AG04450 (cell line): ENCODE data around the gene TAS2R40. TPM values are rescaled to one million over a fixed set of nuclear protein-coding genes. Genes with fewer than 3 reads are reported as not detected.

Experiments used
- CTCF ChIA-PET: fragments of 300-600, 350-600 bp; formaldehyde crosslinking; extraction: SDS; loops from one replicate; lab custom pipeline; 2022; ENCODE audit warnings: antibody characterized with exemption, inconsistent platforms; lab: Charles Lee
- POLR2A ChIA-PET: fragments of 350-600 bp; formaldehyde crosslinking; extraction: SDS; loops from one replicate; lab custom pipeline; 2021; ENCODE audit warnings: antibody characterized with exemption, inconsistent platforms; lab: Yijun Ruan, JAX
- DNase-seq: peaks from one replicate; pipeline ENCODE4 v3.0.0-alpha.2; 2011; ENCODE audit warnings: low read depth, low spot score
- H3K27ac ChIP-seq: one replicate; pipeline ENCODE4 v1.5.1; 2012; ENCODE audit warnings: low read depth, low read length, control low read depth
- H3K27me3 ChIP-seq: one replicate; pipeline ENCODE4 v1.6.0; 2012; ENCODE audit warnings: low read length; ENCODE audit not compliant: control insufficient read depth, insufficient read depth
- H3K4me3 ChIP-seq: 2 replicates; pipeline ENCODE4 v1.5.1; 2011; ENCODE audit warnings: mild to moderate bottlenecking, low read depth, low read length, control low read depth
- H3K9me3 ChIP-seq: 2 replicates; pipeline ENCODE4 v1.5.1; 2012; ENCODE audit warnings: low read length; ENCODE audit not compliant: control insufficient read depth, insufficient read depth
- polyA plus RNA-seq: library from polyadenylated mRNA; depleted of rRNA; stranded (reverse); fragments of >200 nt; gene quantifications from 2 replicates; pipeline ENCODE4 v1.2.3, GENCODE V29; 2011
- TF ChIP-seq, protein P1 (sequence below): IDR thresholded peaks from 2 replicates; pipeline ENCODE4 v1.5.1; 2011; ENCODE audit warnings: low read depth, low read length, control low read depth, inconsistent platforms

The TAS2R40 gene
- polyA plus RNA-seq, 1 experiment: not detected

DNA sequence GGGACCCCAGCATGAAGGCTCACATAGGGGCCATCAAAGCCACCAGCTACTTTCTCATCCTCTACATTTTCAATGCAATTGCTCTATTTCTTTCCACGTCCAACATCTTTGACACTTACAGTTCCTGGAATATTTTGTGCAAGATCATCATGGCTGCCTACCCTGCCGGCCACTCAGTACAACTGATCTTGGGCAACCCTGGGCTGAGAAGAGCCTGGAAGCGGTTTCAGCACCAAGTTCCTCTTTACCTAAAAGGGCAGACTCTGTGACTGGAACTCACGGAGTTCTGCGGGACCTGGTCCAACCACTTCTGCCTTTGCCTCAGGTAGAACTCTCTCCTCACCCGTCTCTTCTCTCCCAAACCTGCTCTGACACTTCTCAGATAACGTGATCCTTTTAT lies 945 bp downstream of the TAS2R40 start:
- DNase-seq: no peak
- CTCF ChIA-PET: interaction anchor here (1.9 to 4.8 kb wide), 3 partner anchors 8 to 18 kb away, joined by 11 to 32 read pairs (median 21); no protein-coding TSS in a partner anchor
- TF ChIP-seq, protein P1, sequence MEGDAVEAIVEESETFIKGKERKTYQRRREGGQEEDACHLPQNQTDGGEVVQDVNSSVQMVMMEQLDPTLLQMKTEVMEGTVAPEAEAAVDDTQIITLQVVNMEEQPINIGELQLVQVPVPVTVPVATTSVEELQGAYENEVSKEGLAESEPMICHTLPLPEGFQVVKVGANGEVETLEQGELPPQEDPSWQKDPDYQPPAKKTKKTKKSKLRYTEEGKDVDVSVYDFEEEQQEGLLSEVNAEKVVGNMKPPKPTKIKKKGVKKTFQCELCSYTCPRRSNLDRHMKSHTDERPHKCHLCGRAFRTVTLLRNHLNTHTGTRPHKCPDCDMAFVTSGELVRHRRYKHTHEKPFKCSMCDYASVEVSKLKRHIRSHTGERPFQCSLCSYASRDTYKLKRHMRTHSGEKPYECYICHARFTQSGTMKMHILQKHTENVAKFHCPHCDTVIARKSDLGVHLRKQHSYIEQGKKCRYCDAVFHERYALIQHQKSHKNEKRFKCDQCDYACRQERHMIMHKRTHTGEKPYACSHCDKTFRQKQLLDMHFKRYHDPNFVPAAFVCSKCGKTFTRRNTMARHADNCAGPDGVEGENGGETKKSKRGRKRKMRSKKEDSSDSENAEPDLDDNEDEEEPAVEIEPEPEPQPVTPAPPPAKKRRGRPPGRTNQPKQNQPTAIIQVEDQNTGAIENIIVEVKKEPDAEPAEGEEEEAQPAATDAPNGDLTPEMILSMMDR: no peak
- Histone ChIP-seq H3K4me3 (no peak overlapping the region), H3K27ac (no peak overlapping the region), H3K27me3 (peaks cover 11% of the 10 kb centered on the region), H3K9me3 (no peaks in the 10 kb centered on the region)
- POLR2A ChIA-PET: no interaction called here

DNA sequence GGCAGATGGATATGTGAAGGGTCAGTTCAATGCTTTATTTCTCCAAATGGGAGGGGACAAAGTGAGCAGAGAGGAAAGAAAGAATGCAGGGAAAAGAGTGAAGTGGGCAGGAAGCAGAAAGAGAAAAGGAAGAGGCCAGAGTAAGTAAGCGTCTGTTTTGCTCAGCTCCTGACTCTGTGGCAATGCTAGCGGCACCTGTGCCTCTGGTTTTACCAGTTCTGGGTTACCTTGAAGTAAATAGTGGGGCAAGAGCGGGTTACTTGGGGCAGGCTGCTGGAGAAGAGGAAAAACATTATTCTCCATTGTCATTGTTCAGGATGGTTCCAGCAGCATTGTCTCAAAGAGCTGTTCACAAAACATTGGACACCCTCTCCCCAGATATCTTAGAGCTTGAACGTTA lies 1.9 kb downstream of the TAS2R40 start:
- no peaks in the 10 kb centered on the region for H3K9me3 ChIP-seq
- CTCF ChIA-PET: interaction anchor here (1.9 to 2.6 kb wide), 2 partner anchors 9 to 17 kb away, joined by 11 to 32 read pairs; no protein-coding TSS in a partner anchor
- POLR2A ChIA-PET: no interaction called here

DNA sequence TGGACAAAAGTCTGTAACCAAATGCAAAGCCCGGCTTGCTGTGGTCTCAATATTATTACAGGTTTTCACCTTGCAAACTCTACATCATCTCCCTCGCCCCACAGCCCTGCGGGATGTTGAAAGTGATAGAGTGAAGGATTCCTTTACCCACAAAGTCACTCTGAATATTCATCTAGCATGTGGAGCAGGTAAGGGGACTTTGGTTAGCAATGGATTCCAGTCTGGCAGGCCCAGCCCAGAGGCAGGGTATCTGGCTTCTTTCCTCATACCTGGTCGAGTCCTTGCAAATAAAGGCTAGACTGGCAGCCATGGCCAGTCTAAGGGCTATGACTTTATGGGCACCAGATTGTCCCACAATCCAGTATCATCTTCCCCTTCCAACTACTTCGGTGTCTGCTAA lies 3.2 kb downstream of the TAS2R40 start:
- TF ChIP-seq, protein P1: no peak
- Histone ChIP-seq H3K27me3 (peaks cover 11% of the 10 kb centered on the region), H3K9me3 (no peaks in the 10 kb centered on the region), H3K27ac (no peak overlapping the region), H3K4me3 (no peak overlapping the region)
- DNase-seq: no peak
- CTCF ChIA-PET: interaction anchor here (2.5 to 2.6 kb wide), 2 partner anchors 10 kb away, joined by 10 to 32 read pairs; no protein-coding TSS in a partner anchor
- POLR2A ChIA-PET: no interaction called here

More for the DNA sequence above, 1.9 kb downstream of the TAS2R40 start:
- Histone ChIP-seq H3K4me3 (no peak overlapping the region), H3K27ac (no peak overlapping the region), H3K27me3 (peaks cover 11% of the 10 kb centered on the region)
- TF ChIP-seq, protein P1: no peak
- DNase-seq: no peak

DNA sequence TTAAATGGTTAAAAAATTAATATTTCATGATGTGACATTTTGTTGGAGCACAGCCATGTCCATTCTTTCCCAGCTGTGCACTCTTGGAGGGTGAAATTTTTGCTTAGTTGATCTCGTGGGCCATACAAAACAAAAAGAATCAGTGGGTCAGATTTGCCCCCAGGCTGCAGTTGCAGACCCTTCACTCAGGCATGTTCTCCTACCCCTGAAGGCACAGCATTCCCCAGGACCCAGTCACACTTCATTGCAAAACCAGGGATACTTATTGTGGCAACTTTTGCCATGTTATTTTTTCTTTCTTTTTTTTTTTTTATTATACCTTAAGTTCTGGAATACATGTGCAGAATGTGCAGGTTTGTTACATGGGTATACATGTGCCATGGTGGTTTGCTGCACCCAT lies 6.0 kb downstream of the TAS2R40 start:
- DNase-seq: no peak
- H3K4me3 ChIP-seq: no peak overlapping the region
- H3K27me3 ChIP-seq: peaks cover 4% of the 10 kb centered on the region
- TF ChIP-seq, protein P1: no peak
- ChIA-PET CTCF (interaction anchor here (1.0 to 3.5 kb wide), 4 partner anchors 10 to 13 kb away, joined by 3 to 28 read pairs (median 16); no protein-coding TSS in a partner anchor), POLR2A (no interaction called here)
- H3K27ac ChIP-seq: no peak overlapping the region
- H3K9me3 ChIP-seq: no peaks in the 10 kb centered on the region; the same call in 1 of the 2 replicates

DNA sequence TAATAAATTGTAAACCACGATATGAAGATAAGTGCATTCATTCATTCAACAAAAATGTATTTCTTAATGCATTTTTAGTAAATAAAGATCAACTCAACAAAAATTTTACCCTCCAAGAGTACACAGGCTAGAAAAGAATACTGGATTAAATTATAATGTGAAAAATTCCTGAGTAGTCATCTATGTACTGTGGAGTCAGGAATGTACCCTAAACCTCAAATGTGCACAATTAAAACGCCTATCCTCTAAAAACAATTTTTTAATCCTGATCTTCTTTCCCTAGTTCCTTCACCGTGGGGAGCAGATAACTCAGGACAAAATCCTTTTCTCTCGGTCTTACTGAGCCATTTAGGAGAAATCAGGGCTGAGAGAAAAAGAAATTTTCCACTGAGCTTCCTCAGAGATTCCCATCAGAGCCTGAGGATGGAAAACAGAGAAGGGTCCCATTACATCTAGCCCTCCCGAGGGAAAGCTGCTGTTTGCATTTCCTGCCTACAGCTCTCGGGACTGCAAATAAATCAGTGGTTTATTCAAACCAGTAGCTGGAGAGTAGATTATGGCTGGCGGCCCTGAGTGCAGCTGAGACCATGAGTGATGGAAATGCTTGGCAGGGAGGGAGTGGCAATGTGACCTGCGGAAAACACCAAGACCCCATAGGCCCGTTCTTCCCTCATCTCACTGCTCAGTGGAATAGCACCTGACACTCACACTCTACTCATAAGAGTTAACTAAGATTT lies 7.4 kb downstream of the TAS2R40 start:
- Histone ChIP-seq H3K27me3 (peaks cover 2% of the 10 kb centered on the region), H3K4me3 (no peak overlapping the region), H3K27ac (no peak overlapping the region), H3K9me3 (no peaks in the 10 kb centered on the region; the same call in 1 of the 2 replicates)
- CTCF ChIA-PET: interaction anchor here (1.0 to 3.5 kb wide), 4 partner anchors 8 to 226 kb away, joined by 3 to 28 read pairs (median 12); no protein-coding TSS in a partner anchor
- DNase-seq: no peak
- POLR2A ChIA-PET: no interaction called here
- TF ChIP-seq, protein P1: no peak
